Keratinocyte (primary cell): ENCODE data around the gene PDE10A. TPM values are rescaled to one million over a fixed set of nuclear protein-coding genes. Genes with fewer than 3 reads are reported as not detected.

Experiments
- DNase-seq: peaks from one replicate; pipeline ENCODE4 v3.0.0-alpha.2; 2011; ENCODE audit warnings: low read depth, missing footprints, low spot score
- FAIRE-seq: peaks from 2 replicates; lab custom pipeline; 2011; peaks lifted over from hg19 to GRCh38; lab: Jason Lieb, UNC
- H2AFZ ChIP-seq: 2 replicates; pipeline ENCODE4 v1.6.0; 2012; ENCODE audit warnings: low read length, control low read depth, inconsistent platforms; ENCODE audit not compliant: control insufficient read depth
- H3K27ac ChIP-seq: 2 replicates; pipeline ENCODE4 v1.5.1; 2011; ENCODE audit warnings: low read length; ENCODE audit not compliant: control insufficient read depth, insufficient read depth
- H3K27me3 ChIP-seq: 3 replicates; pipeline ENCODE4 v1.6.0; 2011; ENCODE audit warnings: low read length; ENCODE audit not compliant: control insufficient read depth, insufficient read depth; ENCODE audit errors: extremely low read depth
- H3K36me3 ChIP-seq, 2 experiments: 2 replicates in 1 of 2; 3 replicates in 1 of 2; pipeline ENCODE4 v1.5.1; 2011; ENCODE audit warnings: low read length in 2 of 2, mild to moderate bottlenecking in 1 of 2; ENCODE audit not compliant: control insufficient read depth in 2 of 2, insufficient read depth in 2 of 2; ENCODE audit errors: extremely low read depth in 1 of 2
- H3K4me1 ChIP-seq: 3 replicates; pipeline ENCODE4 v1.5.1; 2011; ENCODE audit warnings: low read length; ENCODE audit not compliant: control insufficient read depth, insufficient read depth; ENCODE audit errors: extremely low read depth
- H3K4me2 ChIP-seq: 3 replicates; pipeline ENCODE4 v1.6.0; 2011; ENCODE audit warnings: low read depth, low read length; ENCODE audit not compliant: control insufficient read depth, insufficient read depth; ENCODE audit errors: extremely low read depth
- H3K4me3 ChIP-seq, 3 experiments: fragments of 200-600 bp in 1 of 3; sonication (generic) in 1 of 3; 2 replicates in 2 of 3; 3 replicates in 1 of 3; pipeline ENCODE4 v1.5.1; 2011 to 2016; ENCODE audit warnings: low read length in 3 of 3, mild to moderate bottlenecking in 3 of 3, control low read depth in 2 of 3, inconsistent platforms in 1 of 3, low read depth in 1 of 3, mixed read lengths in 1 of 3, mixed run types in 1 of 3, moderate library complexity in 1 of 3; ENCODE audit not compliant: control insufficient read depth in 2 of 3, insufficient read depth in 2 of 3; ENCODE audit errors: extremely low read depth in 1 of 3
- H3K79me2 ChIP-seq: 2 replicates; pipeline ENCODE4 v1.6.0; 2012; ENCODE audit warnings: low read length; ENCODE audit not compliant: control insufficient read depth, insufficient read depth
- H3K9ac ChIP-seq: 3 replicates; pipeline ENCODE4 v1.6.0; 2011; ENCODE audit warnings: low read length; ENCODE audit not compliant: control insufficient read depth, insufficient read depth; ENCODE audit errors: extremely low read depth
- H3K9me1 ChIP-seq: 3 replicates; pipeline ENCODE4 v1.6.0; 2011; ENCODE audit warnings: low read length; ENCODE audit not compliant: control insufficient read depth, insufficient read depth; ENCODE audit errors: extremely low read depth
- H3K9me3 ChIP-seq: 2 replicates; pipeline ENCODE4 v1.5.1; 2012; ENCODE audit warnings: low read depth, low read length; ENCODE audit not compliant: control insufficient read depth
- H4K20me1 ChIP-seq: 3 replicates; pipeline ENCODE4 v1.6.0; 2011; ENCODE audit warnings: low read length; ENCODE audit not compliant: control insufficient read depth, insufficient read depth; ENCODE audit errors: extremely low read depth
- EZH2 ChIP-seq: IDR thresholded peaks from one replicate; pipeline ENCODE4 v1.6.1; 2012; ENCODE audit warnings: inconsistent platforms, mild to moderate bottlenecking, low read length, moderate library complexity
- dilution Hi-C: fragments of 300-500 bp; cut with MboI; formaldehyde crosslinking; loops from one replicate; pipeline ENCODE4 v1.7.0; 2020; ENCODE audit warnings: low sequenced_read_pairs; ENCODE audit not compliant: extremely low pct_ligation_motif_present
- polyA plus RNA-seq, 5 experiments: library from polyadenylated mRNA; depleted of rRNA in 3 of 5; stranded (reverse) in 3 of 5; stranded (forward) in 1 of 5; unstranded in 1 of 5; fragments of >200 nt; gene quantifications; 1 replicate in 1 of 5; 2 replicates in 3 of 5; 3 replicates in 1 of 5; pipeline versions ENCODE4 v1.2.1 to v1.2.3, GENCODE V29; 2011 to 2012; ENCODE audit warnings: missing spikeins in 2 of 5, low read depth in 1 of 5, low replicate concordance in 1 of 5
- TF ChIP-seq, protein P1 (sequence below), 3 experiments: IDR thresholded peaks in 1 of 3; conservative IDR thresholded peaks in 1 of 3; optimal IDR thresholded peaks in 1 of 3; 2 replicates in 2 of 3; 3 replicates in 1 of 3; pipeline versions ENCODE3 to v1.5.1; 2011; ENCODE audit warnings: low read length in 3 of 3, mild to moderate bottlenecking in 3 of 3, moderate library complexity in 2 of 3, control low read depth in 1 of 3, inconsistent platforms in 1 of 3; ENCODE audit not compliant: insufficient read depth in 2 of 3; ENCODE audit errors: extremely low read depth in 1 of 3

The PDE10A gene
- polyA plus RNA-seq, 1 donor (not counting 4 experiments of a cell fraction or from before 2014, with no cell fraction given): not detected

GRCh38 chr6:165692106-165692653, 29.1 kb upstream of the PDE10A start:
- H2AFZ ChIP-seq: no peak overlapping the region
- no peaks in the 10 kb centered on the region for H3K9me1 ChIP-seq
- FAIRE-seq (no peak), DNase-seq (no peak)
- H3K4me3 ChIP-seq: no peak overlapping the region
- no peaks in the 10 kb centered on the region for H3K27me3 ChIP-seq
- H3K36me3 ChIP-seq: no peaks in the 10 kb centered on the region
- H3K9ac ChIP-seq: no peak overlapping the region
- TF ChIP-seq, protein P1, sequence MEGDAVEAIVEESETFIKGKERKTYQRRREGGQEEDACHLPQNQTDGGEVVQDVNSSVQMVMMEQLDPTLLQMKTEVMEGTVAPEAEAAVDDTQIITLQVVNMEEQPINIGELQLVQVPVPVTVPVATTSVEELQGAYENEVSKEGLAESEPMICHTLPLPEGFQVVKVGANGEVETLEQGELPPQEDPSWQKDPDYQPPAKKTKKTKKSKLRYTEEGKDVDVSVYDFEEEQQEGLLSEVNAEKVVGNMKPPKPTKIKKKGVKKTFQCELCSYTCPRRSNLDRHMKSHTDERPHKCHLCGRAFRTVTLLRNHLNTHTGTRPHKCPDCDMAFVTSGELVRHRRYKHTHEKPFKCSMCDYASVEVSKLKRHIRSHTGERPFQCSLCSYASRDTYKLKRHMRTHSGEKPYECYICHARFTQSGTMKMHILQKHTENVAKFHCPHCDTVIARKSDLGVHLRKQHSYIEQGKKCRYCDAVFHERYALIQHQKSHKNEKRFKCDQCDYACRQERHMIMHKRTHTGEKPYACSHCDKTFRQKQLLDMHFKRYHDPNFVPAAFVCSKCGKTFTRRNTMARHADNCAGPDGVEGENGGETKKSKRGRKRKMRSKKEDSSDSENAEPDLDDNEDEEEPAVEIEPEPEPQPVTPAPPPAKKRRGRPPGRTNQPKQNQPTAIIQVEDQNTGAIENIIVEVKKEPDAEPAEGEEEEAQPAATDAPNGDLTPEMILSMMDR (optimal IDR thresholded peaks at IDR 0.05 in 1 of 3, IDR thresholded peaks at IDR 0.05 in 1 of 3, conservative IDR thresholded peaks at IDR 0.05 in 1 of 3; ENCODE audit: extremely low read depth in 1 of 3, insufficient read depth in 2 of 3, low read length in 3 of 3): no peak
- no peak for TF ChIP-seq EZH2
- no peak overlapping the region for H3K27ac ChIP-seq
- no peaks in the 10 kb centered on the region for H3K4me1 ChIP-seq
- no peak overlapping the region for H3K4me2 ChIP-seq
- no peaks in the 10 kb centered on the region for H4K20me1 ChIP-seq
- H3K9me3 ChIP-seq: peaks cover 13% of the 10 kb centered on the region
- no peaks in the 10 kb centered on the region for H3K79me2 ChIP-seq
- dilution Hi-C loops: no loop called here

GRCh38 chr6:165689699-165690098, 26.7 kb upstream of the PDE10A start:
- Histone ChIP-seq H3K4me3 (no peak overlapping the region), H4K20me1 (no peaks in the 10 kb centered on the region), H3K27me3 (no peaks in the 10 kb centered on the region), H3K9ac (no peak overlapping the region), H3K9me1 (no peaks in the 10 kb centered on the region), H3K4me1 (no peaks in the 10 kb centered on the region), H3K79me2 (no peaks in the 10 kb centered on the region), H3K36me3 (no peaks in the 10 kb centered on the region), H3K4me2 (no peak overlapping the region), H3K9me3 (peaks cover 13% of the 10 kb centered on the region), H3K27ac (no peak overlapping the region), H2AFZ (no peak overlapping the region)
- dilution Hi-C loops: no loop called here
- DNase-seq (no peak), FAIRE-seq (no peak)
- TF ChIP-seq, protein P1 (optimal IDR thresholded peaks at IDR 0.05 in 1 of 3, IDR thresholded peaks at IDR 0.05 in 1 of 3, conservative IDR thresholded peaks at IDR 0.05 in 1 of 3; ENCODE audit: extremely low read depth in 1 of 3, insufficient read depth in 2 of 3, low read length in 3 of 3): no peak
- TF ChIP-seq EZH2: no peak
